ENCODE measurements around the gene DCPS. TPM values are rescaled to one million over a fixed set of nuclear protein-coding genes. Genes with fewer than 3 reads are reported as not detected.
A peak's percentile ranks its signal among the peaks of the same experiment; 100 is the strongest.

The DCPS gene
- total RNA-seq, 2 experiments from 2014 or later, result 40.6 to 41.9 TPM

GRCh38 chr11:126319374-126319740, 15.5 kb downstream of the DCPS start:
- Mint-ChIP-seq H3K4me3 (no peak overlapping the region), H3K27ac (peak overlapping the region; percentile 88), H3K36me3 (peaks cover 23% of the 10 kb centered on the region), H3K9me3 (ENCODE audit: low read depth) (no peaks in the 10 kb centered on the region), H3K27me3 (no peaks in the 10 kb centered on the region), H3K4me1 (peaks cover 36% of the 10 kb centered on the region)
- ATAC-seq (no peak), DNase-seq (no peak)
- CTCF ChIA-PET, result interaction anchor here (0.8 to 3.1 kb wide), 8 partner anchors 9 to 161 kb away, joined by 3 to 24 read pairs (median 11); partner anchors contain the start of genes DCPS and ST3GAL4

DNA sequence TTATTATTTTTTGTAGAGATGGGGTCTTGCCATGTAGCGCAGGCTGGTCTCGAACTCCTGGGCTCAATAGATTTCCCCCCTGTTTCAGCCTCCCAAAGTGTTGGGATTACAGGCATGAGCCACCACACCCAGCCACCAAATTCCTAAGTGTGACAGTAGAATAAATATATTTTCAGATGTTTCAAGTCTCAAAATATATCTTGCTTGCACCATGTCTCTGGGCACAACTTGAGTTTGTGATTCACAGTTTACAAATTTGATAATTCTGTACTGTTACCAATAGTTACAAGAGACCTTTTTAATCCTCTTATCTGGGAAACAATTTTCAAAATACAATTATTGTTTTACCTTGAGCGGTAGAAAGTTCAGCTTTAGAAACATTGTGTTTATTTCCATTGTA, 19.1 kb downstream of the DCPS start:
- no peaks in the 10 kb centered on the region for H3K9me3 Mint-ChIP-seq (ENCODE audit: low read depth)
- no peak overlapping the region for H3K4me3 Mint-ChIP-seq
- ATAC-seq (no peak), DNase-seq (no peak)
- peaks cover 8% of the 10 kb centered on the region for H3K36me3 Mint-ChIP-seq
- H3K27ac Mint-ChIP-seq, result no peak overlapping the region
- H3K4me1 Mint-ChIP-seq, result peaks cover 23% of the 10 kb centered on the region
- CTCF ChIA-PET, result interaction anchor here (0.7 to 1.1 kb wide), 3 partner anchors 12 to 39 kb away, joined by 3 to 4 read pairs (median 3); no protein-coding TSS in a partner anchor
- no peaks in the 10 kb centered on the region for H3K27me3 Mint-ChIP-seq

GRCh38 chr11:126327281-126328000, 23.6 kb downstream of the DCPS start:
- Mint-ChIP-seq H3K36me3 (peaks cover 7% of the 10 kb centered on the region), H3K4me3 (no peak overlapping the region), H3K9me3 (ENCODE audit: low read depth) (no peaks in the 10 kb centered on the region), H3K27me3 (no peaks in the 10 kb centered on the region), H3K27ac (no peak overlapping the region), H3K4me1 (peaks cover 24% of the 10 kb centered on the region)
- ATAC-seq (no peak), DNase-seq (no peak)
- CTCF ChIA-PET, result interaction anchor here (1.2 to 3.6 kb wide), 2 partner anchors 9 to 10 kb away, joined by 3 to 24 read pairs; no protein-coding TSS in a partner anchor

DNA sequence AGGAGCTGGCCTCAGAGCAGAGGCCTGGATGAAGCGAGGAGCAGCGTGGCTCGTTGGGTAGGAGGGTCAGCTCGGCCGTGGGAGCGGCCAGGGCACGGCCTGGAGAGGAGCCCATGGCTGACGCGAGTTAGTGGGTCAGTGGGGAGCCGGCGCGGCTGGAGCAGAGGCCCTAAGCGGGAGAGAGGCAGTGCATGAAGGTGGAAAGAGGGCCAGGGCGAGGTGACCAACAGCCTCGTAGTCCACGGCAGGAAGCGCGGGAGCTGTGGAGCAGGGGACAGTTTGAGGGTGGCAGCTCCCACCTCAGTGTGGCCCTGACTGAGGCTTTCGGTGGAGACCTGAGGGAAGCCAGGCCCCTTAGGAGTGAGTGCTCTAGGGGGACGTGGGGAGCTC, 24.1 kb downstream of the DCPS start:
- ATAC-seq (no peak), DNase-seq (no peak)
- Mint-ChIP-seq H3K27me3 (no peaks in the 10 kb centered on the region), H3K4me3 (no peak overlapping the region), H3K36me3 (peaks cover 10% of the 10 kb centered on the region), H3K9me3 (ENCODE audit: low read depth) (no peaks in the 10 kb centered on the region), H3K4me1 (peaks cover 25% of the 10 kb centered on the region), H3K27ac (no peak overlapping the region)
- CTCF ChIA-PET, result interaction anchor here (1.2 to 3.6 kb wide), 4 partner anchors 9 to 28 kb away, joined by 3 to 24 read pairs (median 8); partner anchors contain the start of gene ST3GAL4

GRCh38 chr11:126328444-126328843, 24.6 kb downstream of the DCPS start:
- CTCF ChIA-PET, result interaction anchor here (1.2 to 3.6 kb wide), 4 partner anchors 9 to 28 kb away, joined by 3 to 24 read pairs (median 8); partner anchors contain the start of gene ST3GAL4
- Mint-ChIP-seq H3K9me3 (ENCODE audit: low read depth) (no peaks in the 10 kb centered on the region), H3K27ac (peak overlapping the region; percentile 88), H3K4me3 (no peak overlapping the region), H3K4me1 (peaks cover 25% of the 10 kb centered on the region), H3K27me3 (no peaks in the 10 kb centered on the region), H3K36me3 (peaks cover 10% of the 10 kb centered on the region)
- DNase-seq (no peak), ATAC-seq (no peak)

DNA sequence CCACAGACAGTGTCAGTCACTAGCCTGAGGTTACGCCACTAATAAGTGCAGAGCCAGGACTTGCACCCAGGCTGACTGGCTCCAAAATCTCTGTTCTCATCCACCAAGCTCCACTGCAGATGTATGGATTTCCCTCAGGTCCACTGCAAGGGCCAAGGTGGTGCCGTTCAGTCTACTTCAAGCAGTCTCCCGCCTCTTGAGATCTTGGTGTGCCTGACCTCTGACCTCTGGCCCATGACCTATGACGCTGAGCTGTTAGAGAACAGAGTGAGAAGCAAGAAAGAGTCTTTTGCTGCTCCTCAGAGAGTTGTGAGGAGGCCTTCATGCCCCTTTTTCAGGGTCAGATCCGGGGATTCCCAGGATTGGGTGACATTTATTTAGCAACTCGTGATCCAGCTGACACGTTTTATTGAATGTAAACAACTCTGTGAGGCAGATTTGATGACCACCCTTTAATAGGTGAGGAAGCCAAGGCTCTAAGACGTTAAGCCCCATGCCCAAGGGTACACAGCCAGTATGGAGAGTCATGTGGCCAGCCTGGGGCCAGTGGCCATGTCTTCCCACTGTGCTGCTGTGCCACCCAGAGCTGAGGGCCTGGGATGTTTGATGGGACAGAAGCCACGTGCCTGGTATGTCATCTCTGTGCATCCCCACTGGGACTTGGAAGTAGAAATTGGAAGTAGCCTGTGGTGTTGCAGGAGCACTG, 25.2 kb downstream of the DCPS start:
- no peak for DNase-seq
- CTCF ChIA-PET, result interaction anchor here (1.2 to 3.6 kb wide), 5 partner anchors 8 to 152 kb away, joined by 3 to 24 read pairs (median 7); partner anchors contain the start of gene ST3GAL4
- Mint-ChIP-seq H3K36me3 (peaks cover 13% of the 10 kb centered on the region), H3K4me1 (peaks cover 25% of the 10 kb centered on the region), H3K27ac (peak overlapping the region; percentile 88), H3K9me3 (ENCODE audit: low read depth) (no peaks in the 10 kb centered on the region), H3K27me3 (no peaks in the 10 kb centered on the region), H3K4me3 (no peak overlapping the region)
- ATAC-seq, result peak; percentile 9

DNA sequence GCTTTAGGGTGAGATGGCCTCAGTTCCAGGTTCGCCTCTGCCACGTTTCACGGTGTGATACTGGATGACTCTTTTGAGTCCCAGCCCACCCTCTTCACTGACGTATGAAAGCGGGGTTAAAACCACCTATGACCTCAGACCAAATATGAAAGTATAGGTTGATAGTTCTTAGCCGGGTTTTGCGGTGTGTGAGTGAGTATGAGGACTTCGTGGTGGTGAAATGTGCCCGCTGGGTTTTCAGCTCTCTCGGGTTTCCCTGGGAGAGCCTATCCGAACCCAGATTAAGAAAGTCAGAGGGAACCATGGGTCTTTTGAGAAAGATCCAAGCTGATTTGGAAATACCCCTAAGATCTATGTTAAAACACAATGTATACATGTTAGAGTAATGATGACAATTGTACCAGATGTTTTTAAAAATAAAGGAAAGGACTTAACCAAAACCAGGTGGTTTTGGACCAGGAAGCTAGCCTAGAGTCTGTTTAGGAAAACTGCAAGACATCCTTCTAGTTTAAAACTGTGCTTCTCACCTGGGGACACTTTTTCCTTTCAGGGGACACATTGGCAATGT, 25.9 kb downstream of the DCPS start:
- peaks cover 13% of the 10 kb centered on the region for H3K36me3 Mint-ChIP-seq
- no peaks in the 10 kb centered on the region for H3K27me3 Mint-ChIP-seq
- peak overlapping the region; percentile 3 for H3K4me3 Mint-ChIP-seq
- no peaks in the 10 kb centered on the region for H3K9me3 Mint-ChIP-seq (ENCODE audit: low read depth)
- ATAC-seq (peak; percentile 84), DNase-seq (peak; percentile 78)
- H3K27ac Mint-ChIP-seq, result peak overlapping the region; percentile 88
- peaks cover 26% of the 10 kb centered on the region for H3K4me1 Mint-ChIP-seq
- CTCF ChIA-PET, result interaction anchor here (1.3 to 3.6 kb wide), 4 partner anchors 11 to 151 kb away, joined by 4 to 24 read pairs (median 8); partner anchors contain the start of gene ST3GAL4

- Mint-ChIP-seq H3K9me3 (ENCODE audit: low read depth) (no peaks in the 10 kb centered on the region), H3K4me1 (peaks cover 33% of the 10 kb centered on the region), H3K4me3 (no peak overlapping the region), H3K27me3 (no peaks in the 10 kb centered on the region), H3K27ac (no peak overlapping the region), H3K36me3 (peaks cover 14% of the 10 kb centered on the region)
- DNase-seq (no peak), ATAC-seq (no peak)
- CTCF ChIA-PET, result no interaction called here
Observed at GRCh38 chr11:126331286-126331685, 27.4 kb downstream of the DCPS start.

GRCh38 chr11:126332221-126332711, 28.4 kb downstream of the DCPS start:
- Mint-ChIP-seq H3K27ac (no peak overlapping the region), H3K4me1 (peaks cover 40% of the 10 kb centered on the region), H3K27me3 (no peaks in the 10 kb centered on the region), H3K4me3 (no peak overlapping the region), H3K9me3 (ENCODE audit: low read depth) (no peaks in the 10 kb centered on the region), H3K36me3 (peaks cover 14% of the 10 kb centered on the region)
- DNase-seq (no peak), ATAC-seq (peak; percentile 54)
- CTCF ChIA-PET, result no interaction called here

DNA sequence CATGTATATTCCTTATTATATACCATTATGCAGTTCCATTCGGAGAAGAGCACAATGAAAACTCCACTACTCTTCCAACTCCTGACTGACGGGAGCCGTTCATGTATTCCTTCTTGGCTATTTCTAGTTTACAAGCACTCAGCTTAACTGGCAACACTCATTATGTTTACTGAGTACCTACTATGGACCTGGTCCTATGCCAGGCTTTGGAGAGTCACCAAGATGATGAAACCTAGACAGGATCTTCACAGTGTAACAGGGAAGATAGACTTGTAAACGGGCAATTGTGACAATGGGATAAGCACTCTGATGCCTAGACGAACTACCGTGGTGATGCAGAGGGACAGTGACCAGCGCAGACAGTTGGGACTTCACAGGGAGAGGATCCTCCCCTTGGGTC, 29.3 kb downstream of the DCPS start:
- Mint-ChIP-seq H3K4me3 (no peak overlapping the region), H3K27me3 (no peaks in the 10 kb centered on the region), H3K27ac (no peak overlapping the region), H3K9me3 (ENCODE audit: low read depth) (no peaks in the 10 kb centered on the region), H3K36me3 (peaks cover 14% of the 10 kb centered on the region), H3K4me1 (peaks cover 38% of the 10 kb centered on the region)
- CTCF ChIA-PET, result no interaction called here
- ATAC-seq (no peak), DNase-seq (no peak)

DNA sequence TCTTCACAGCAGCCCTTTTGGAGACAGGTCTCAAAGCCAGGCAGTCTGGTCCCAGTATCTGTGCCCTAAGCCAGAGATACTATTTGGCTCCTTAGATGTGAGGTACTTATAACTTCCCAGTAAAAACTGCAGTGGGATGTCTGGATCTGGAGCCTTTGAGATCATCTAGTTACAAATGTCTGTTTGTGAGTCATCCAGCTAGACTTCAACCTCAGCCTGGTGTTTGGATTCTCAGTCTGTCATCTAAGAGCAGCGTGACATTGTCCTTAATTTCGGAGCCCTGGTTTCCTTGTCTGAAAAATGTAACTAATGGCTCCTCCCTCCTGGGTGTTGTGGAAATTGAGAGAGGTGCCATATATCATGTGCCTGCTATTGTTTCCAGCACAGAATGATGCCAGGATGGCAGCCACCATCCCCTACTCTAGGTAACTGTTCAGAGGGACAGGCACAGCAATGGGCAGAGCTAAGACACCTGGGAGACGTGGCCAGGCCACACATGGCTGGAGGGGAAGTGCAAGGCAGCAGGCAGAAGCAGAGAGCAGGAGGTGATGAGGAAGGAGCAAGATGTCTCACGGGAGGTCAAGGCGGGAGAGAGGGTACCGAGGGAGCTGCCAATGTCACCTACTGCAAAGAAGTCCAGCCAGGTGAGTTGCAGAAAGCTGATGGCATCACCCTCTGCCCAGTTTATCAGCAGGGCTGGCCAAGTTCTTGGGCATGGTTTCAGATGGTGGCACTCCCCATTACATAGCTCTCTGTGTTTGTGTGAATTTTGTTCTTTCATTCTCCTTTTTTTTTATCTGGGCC, 31.0 kb downstream of the DCPS start:
- Mint-ChIP-seq H3K27ac (no peak overlapping the region), H3K4me3 (no peak overlapping the region), H3K9me3 (ENCODE audit: low read depth) (no peaks in the 10 kb centered on the region), H3K27me3 (no peaks in the 10 kb centered on the region), H3K4me1 (peaks cover 25% of the 10 kb centered on the region), H3K36me3 (peaks cover 14% of the 10 kb centered on the region)
- CTCF ChIA-PET, result interaction anchor here (1.5 kb wide), 1 partner anchor 146 kb away, joined by 4 read pairs; no protein-coding TSS in a partner anchor
- ATAC-seq (no peak), DNase-seq (no peak)

DNA sequence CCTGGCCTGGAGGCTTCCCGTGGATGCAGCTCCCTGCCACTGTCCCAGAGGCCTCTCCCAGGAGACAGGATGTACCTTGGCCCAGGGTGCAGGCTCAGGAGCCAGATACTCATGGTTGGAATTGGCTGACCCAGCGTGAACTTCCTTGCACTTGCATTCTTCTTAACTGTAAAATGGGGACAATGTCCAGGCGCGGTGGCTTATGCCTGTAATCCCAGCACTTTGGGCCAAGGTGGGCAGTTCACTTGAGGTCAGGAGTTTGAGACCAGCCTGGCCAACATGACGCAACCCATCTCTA, 31.6 kb downstream of the DCPS start:
- DNase-seq, result no peak
- Mint-ChIP-seq H3K27ac (peak overlapping the region; percentile 21), H3K4me1 (peaks cover 19% of the 10 kb centered on the region), H3K4me3 (no peak overlapping the region), H3K36me3 (peaks cover 14% of the 10 kb centered on the region), H3K27me3 (no peaks in the 10 kb centered on the region), H3K9me3 (ENCODE audit: low read depth) (no peaks in the 10 kb centered on the region)
- CTCF ChIA-PET, result interaction anchor here (1.5 kb wide), 1 partner anchor 145 kb away, joined by 4 read pairs; no protein-coding TSS in a partner anchor
- no peak for ATAC-seq

DNA sequence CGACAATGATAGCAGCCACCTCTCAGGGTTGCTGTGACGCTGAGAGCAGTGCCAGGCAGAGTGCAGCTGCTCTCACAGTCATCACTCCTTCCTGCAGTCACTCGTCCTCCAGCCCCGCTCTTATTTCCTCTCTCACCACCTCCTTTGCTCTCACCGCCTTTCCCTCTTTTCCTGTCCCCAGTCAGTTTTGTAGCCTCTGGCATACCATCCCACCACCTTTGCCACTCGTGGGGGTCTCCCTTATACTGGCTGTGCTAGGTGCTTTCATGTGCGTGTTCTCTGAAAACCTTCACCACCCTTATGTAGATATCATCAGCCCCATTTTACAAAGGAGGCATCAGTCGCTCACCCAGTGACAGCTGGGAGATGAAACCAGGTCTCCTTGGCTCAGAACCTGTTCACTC, 32.3 kb downstream of the DCPS start:
- H3K27me3 Mint-ChIP-seq, result no peaks in the 10 kb centered on the region
- peaks cover 20% of the 10 kb centered on the region for H3K4me1 Mint-ChIP-seq
- ATAC-seq, result no peak
- no peaks in the 10 kb centered on the region for H3K9me3 Mint-ChIP-seq (ENCODE audit: low read depth)
- H3K36me3 Mint-ChIP-seq, result peaks cover 15% of the 10 kb centered on the region
- H3K27ac Mint-ChIP-seq, result peak overlapping the region; percentile 67
- DNase-seq, result no peak
- CTCF ChIA-PET, result no interaction called here
- no peak overlapping the region for H3K4me3 Mint-ChIP-seq
